Measurements from ENCODE around the gene AANAT.

The AANAT gene

DNA sequence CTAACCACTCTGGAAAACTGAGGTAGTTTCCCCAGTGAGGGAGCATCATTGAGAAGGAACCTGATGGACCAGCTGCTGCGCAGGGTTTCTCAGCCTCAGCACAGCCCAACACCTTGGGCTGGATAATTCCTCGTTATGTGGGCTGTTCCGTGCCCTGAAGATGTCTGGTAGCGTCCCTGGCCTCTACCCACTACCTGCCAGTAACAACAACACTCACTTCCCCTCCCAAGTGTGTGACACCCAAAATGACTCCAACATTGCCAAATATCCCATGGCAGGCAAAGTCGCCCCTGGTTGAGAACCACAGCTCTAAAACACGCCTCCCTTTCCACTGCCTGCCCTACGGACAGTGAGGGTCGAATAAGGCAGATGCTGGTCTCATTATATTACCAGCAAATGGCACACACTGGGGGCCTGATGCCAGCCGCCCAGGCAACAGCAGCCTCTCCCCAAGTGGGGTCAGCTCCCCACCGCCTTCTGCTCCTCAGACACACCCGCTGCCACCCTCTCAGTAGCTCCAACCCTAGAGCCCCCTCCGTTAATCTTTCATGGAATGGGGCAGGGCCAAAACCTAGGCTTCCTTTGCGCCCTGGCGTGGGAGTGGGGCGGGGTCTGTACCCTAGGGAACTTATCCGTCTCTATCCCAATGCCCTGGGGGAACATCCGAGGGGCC lies 32.8 kb downstream of the AANAT start:
- ATAC-seq, result no peak
- TF ChIP-seq, protein P1, sequence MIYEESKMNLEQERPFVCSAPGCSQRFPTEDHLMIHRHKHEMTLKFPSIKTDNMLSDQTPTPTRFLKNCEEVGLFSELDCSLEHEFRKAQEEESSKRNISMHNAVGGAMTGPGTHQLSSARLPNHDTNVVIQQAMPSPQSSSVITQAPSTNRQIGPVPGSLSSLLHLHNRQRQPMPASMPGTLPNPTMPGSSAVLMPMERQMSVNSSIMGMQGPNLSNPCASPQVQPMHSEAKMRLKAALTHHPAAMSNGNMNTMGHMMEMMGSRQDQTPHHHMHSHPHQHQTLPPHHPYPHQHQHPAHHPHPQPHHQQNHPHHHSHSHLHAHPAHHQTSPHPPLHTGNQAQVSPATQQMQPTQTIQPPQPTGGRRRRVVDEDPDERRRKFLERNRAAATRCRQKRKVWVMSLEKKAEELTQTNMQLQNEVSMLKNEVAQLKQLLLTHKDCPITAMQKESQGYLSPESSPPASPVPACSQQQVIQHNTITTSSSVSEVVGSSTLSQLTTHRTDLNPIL (CRISPR knock-in tag; IDR thresholded peaks at IDR 0.05; ENCODE audit: low read depth), result no peak
- no peak for TF ChIP-seq ARNTL (CRISPR knock-in tag; IDR thresholded peaks at IDR 0.05; ENCODE audit: borderline replicate concordance, low read depth)
- TF ChIP-seq OSR1 (CRISPR knock-in tag; IDR thresholded peaks at IDR 0.05), result no peak

- peak; percentile 33; the same call in 2 of the 3 replicates for ATAC-seq
- TF ChIP-seq, protein P2, sequence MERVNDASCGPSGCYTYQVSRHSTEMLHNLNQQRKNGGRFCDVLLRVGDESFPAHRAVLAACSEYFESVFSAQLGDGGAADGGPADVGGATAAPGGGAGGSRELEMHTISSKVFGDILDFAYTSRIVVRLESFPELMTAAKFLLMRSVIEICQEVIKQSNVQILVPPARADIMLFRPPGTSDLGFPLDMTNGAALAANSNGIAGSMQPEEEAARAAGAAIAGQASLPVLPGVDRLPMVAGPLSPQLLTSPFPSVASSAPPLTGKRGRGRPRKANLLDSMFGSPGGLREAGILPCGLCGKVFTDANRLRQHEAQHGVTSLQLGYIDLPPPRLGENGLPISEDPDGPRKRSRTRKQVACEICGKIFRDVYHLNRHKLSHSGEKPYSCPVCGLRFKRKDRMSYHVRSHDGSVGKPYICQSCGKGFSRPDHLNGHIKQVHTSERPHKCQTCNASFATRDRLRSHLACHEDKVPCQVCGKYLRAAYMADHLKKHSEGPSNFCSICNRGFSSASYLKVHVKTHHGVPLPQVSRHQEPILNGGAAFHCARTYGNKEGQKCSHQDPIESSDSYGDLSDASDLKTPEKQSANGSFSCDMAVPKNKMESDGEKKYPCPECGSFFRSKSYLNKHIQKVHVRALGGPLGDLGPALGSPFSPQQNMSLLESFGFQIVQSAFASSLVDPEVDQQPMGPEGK (CRISPR knock-in tag; IDR thresholded peaks at IDR 0.05; ENCODE audit: borderline replicate concordance), result no peak
Observed at GRCh38 chr17:76500747-76501017, 33.3 kb downstream of the AANAT start.

GRCh38 chr17:76501018-76501826 lies 33.8 kb downstream of the AANAT start, which contains the start of gene RHBDF2:
Gene RHBDF2 (minus strand): TSS chr17:76501423. CDS start chr17:76481524, 19,899 bp downstream.
- ATAC-seq, result peak; percentile 77
- no peak for TF ChIP-seq TOX (CRISPR knock-in tag; IDR thresholded peaks at IDR 0.05; ENCODE audit: borderline replicate concordance)
- no peak for TF ChIP-seq ESRRG (CRISPR knock-in tag; IDR thresholded peaks at IDR 0.05)
- TF ChIP-seq SNAI2 (CRISPR knock-in tag; IDR thresholded peaks at IDR 0.05), result no peak
- TF ChIP-seq ZFP30 (CRISPR knock-in tag; IDR thresholded peaks at IDR 0.05), result no peak

- TF ChIP-seq TCF4 (CRISPR knock-in tag; IDR thresholded peaks at IDR 0.05; ENCODE audit: borderline replicate concordance) (no peak), OSR1 (CRISPR knock-in tag; IDR thresholded peaks at IDR 0.05) (no peak), ARNTL (CRISPR knock-in tag; IDR thresholded peaks at IDR 0.05; ENCODE audit: borderline replicate concordance, low read depth) (no peak)
- no peak for ATAC-seq
Observed at GRCh38 chr17:76501827-76502307, 34.5 kb downstream of the AANAT start.

DNA sequence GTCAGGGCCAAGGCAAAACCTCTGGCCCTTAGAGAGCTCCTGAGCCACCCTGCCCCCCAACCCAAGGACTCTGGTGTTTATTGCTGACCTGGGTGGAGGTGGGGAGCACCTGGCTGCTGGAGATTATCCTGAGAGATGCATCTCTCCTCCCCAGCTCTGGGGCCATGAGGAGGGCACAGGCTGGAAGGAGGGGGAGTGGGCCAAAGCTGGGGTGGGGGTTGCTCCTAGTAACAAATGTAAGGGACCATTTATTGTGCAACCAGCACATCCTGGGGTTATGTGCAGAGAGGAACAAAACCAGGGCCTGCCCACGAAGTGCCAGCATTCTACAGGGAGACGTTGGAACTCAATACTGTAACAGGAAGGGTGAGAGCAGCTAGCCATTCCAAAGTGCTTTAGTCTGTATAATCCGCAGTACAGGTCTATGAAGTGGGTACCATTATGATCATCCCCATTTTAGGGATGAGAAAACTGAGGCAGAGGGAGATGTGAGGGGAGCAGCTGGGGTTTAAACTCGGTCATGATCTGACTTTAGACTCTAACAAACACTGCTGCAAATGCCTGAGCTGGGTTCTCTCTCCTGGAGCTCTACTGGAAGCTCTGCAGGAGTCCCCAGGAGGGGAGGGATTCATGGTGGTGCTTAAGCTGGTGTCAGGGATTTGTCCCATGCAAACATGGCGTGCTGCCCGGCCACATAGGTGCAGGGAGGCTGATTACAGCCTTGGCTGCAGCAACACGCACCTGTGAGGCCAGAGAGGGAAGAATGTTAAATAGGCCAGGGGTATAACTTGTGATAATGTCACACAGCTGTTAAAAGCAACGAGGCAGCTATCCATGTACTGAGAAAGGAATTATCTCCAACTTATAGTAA lies 35.2 kb downstream of the AANAT start:
- no peak for TF ChIP-seq ISL1 (CRISPR knock-in tag; IDR thresholded peaks at IDR 0.05)
- TF ChIP-seq ZC3H10 (CRISPR knock-in tag; IDR thresholded peaks at IDR 0.05), result no peak
- TF ChIP-seq ZNF70 (CRISPR knock-in tag; IDR thresholded peaks at IDR 0.05), result no peak
- no peak for TF ChIP-seq ZFP3 (CRISPR knock-in tag; IDR thresholded peaks at IDR 0.05)
- TF ChIP-seq ZNF8 (CRISPR knock-in tag; IDR thresholded peaks at IDR 0.05), result no peak
- TF ChIP-seq CSDC2 (CRISPR knock-in tag; IDR thresholded peaks at IDR 0.05), result no peak
- no peak for TF ChIP-seq ZNF565 (CRISPR knock-in tag; conservative IDR thresholded peaks at IDR 0.05; ENCODE audit: low read depth)
- TF ChIP-seq CSRNP3 (CRISPR knock-in tag; IDR thresholded peaks at IDR 0.05), result no peak
- no peak for TF ChIP-seq PPARA (CRISPR knock-in tag; IDR thresholded peaks at IDR 0.05; ENCODE audit: borderline replicate concordance)
- TF ChIP-seq TSHZ2 (CRISPR knock-in tag; IDR thresholded peaks at IDR 0.05), result no peak
- no peak for TF ChIP-seq SNAI2 (CRISPR knock-in tag; IDR thresholded peaks at IDR 0.05)
- no peak for TF ChIP-seq POU6F1 (CRISPR knock-in tag; IDR thresholded peaks at IDR 0.05; ENCODE audit: borderline replicate concordance, low read depth)
- no peak for TF ChIP-seq RARB (CRISPR knock-in tag; IDR thresholded peaks at IDR 0.05)
- TF ChIP-seq BACH2 (CRISPR knock-in tag; IDR thresholded peaks at IDR 0.05; ENCODE audit: borderline replicate concordance), result no peak
- no peak for TF ChIP-seq OSR1 (CRISPR knock-in tag; IDR thresholded peaks at IDR 0.05)
- no peak for TF ChIP-seq TOX (CRISPR knock-in tag; IDR thresholded peaks at IDR 0.05; ENCODE audit: borderline replicate concordance)
- no peak for TF ChIP-seq ZFP30 (CRISPR knock-in tag; IDR thresholded peaks at IDR 0.05)
- no peak for TF ChIP-seq ARNTL (CRISPR knock-in tag; IDR thresholded peaks at IDR 0.05; ENCODE audit: borderline replicate concordance, low read depth)
- ATAC-seq, result no peak

All from SK-N-SH treated with all-trans-retinoic acid at 6 μM for 48 hours (cell line).